ENCODE results near the gene MMP17. TPM values are rescaled to one million over a fixed set of nuclear protein-coding genes. Genes with fewer than 3 reads are reported as not detected.

The MMP17 gene
- polyA plus RNA-seq, 1 of the 3 experiments (the other 2 are of a cell fraction) = 14.0 TPM

- ChIA-PET CTCF (interaction anchor here (1.2 to 2.8 kb wide), 3 partner anchors 10 to 67 kb away, joined by 3 to 15 read pairs (median 6); no protein-coding TSS in a partner anchor), POLR2A (no interaction called here)
- Histone ChIP-seq H3K9me2 (no peaks in the 10 kb centered on the region), H3F3A (replicated peaks; ENCODE audit: insufficient read depth) (no peaks in the 10 kb centered on the region), H4K20me1 (ENCODE audit: insufficient read depth) (no peaks in the 10 kb centered on the region), H3K36me3 (replicated peaks in 1 of 2; ENCODE audit: control insufficient read depth in 1 of 2, insufficient read depth in 2 of 2, low read length in 1 of 2) (no peaks in the 10 kb centered on the region), H3K4me3 (ENCODE audit: low read depth in 2 of 2, low read length in 1 of 2) (no peak overlapping the region), H3K79me2 (ENCODE audit: insufficient read depth) (no peaks in the 10 kb centered on the region), H3K27me3 (ENCODE audit: insufficient read depth) (no peaks in the 10 kb centered on the region), H3K4me1 (ENCODE audit: control insufficient read depth in 1 of 2, insufficient read depth in 2 of 2, low read depth in 1 of 2, low read length in 1 of 2) (no peaks in the 10 kb centered on the region), H3K9me3 (no peaks in the 10 kb centered on the region), H3K4me2 (no peak overlapping the region), H2AFZ (ENCODE audit: low read depth) (no peak overlapping the region), H3K27ac (ENCODE audit: low read depth in 2 of 2, low read length in 1 of 2) (no peak overlapping the region), H3K9ac (no peak overlapping the region)
- no peak for TF ChIP-seq MEF2A (IDR thresholded peaks at IDR 0.05; ENCODE audit: borderline replicate concordance, low read depth)
- no peak for TF ChIP-seq GABPA (IDR thresholded peaks at IDR 0.05; ENCODE audit: low read depth)
- no peak for TF ChIP-seq SIN3A (IDR thresholded peaks at IDR 0.05; ENCODE audit: borderline replicate concordance, low read depth, low read length)
- 75% methylated on average over 5 of the region's 29 CpGs for WGBS (ENCODE audit: low lambda C conversion rate)
- no peak for DNase-seq
These were observed 16.9 kb downstream of the MMP17 start for GRCh38 chr12:131845121-131845520.

- TF ChIP-seq POLR2AphosphoS5 (IDR thresholded peaks at IDR 0.05; ENCODE audit: low read depth, low read length) (no peak), RAD21 (IDR thresholded peaks at IDR 0.05; ENCODE audit: low read length) (no peak), TAF1 (IDR thresholded peaks at IDR 0.05; ENCODE audit: borderline replicate concordance, low read depth, low read length) (no peak), USF2 (IDR thresholded peaks at IDR 0.05; ENCODE audit: borderline replicate concordance, low read depth, low read length) (no peak), RCOR1 (IDR thresholded peaks at IDR 0.05; ENCODE audit: low read length) (no peak), EP300 (IDR thresholded peaks at IDR 0.05; ENCODE audit: borderline replicate concordance in 1 of 2, low read depth in 1 of 2, low read length in 1 of 2) (no peak), YY1 (IDR thresholded peaks at IDR 0.05; ENCODE audit: low read depth) (no peak), CHD2 (IDR thresholded peaks at IDR 0.05; ENCODE audit: low read length, partially characterized antibody) (no peak), CTCF (IDR thresholded peaks at IDR 0.05) (no peak), RXRA (IDR thresholded peaks at IDR 0.05; ENCODE audit: borderline replicate concordance, low read depth) (no peak), RFX5 (IDR thresholded peaks at IDR 0.05; ENCODE audit: low read length) (no peak), MEF2A (IDR thresholded peaks at IDR 0.05; ENCODE audit: borderline replicate concordance, low read depth) (no peak), NRF1 (IDR thresholded peaks at IDR 0.05; ENCODE audit: low read depth, low read length) (no peak), GATA2 (CRISPR knock-in tag; IDR thresholded peaks at IDR 0.05) (no peak), SMC3 (IDR thresholded peaks at IDR 0.05; ENCODE audit: low read depth, low read length) (no peak), EZH2phosphoT487 (IDR thresholded peaks at IDR 0.05; ENCODE audit: borderline replicate concordance, low read depth) (no peak), ZBTB33 (IDR thresholded peaks at IDR 0.05; ENCODE audit: borderline replicate concordance, low read depth) (no peak), MXI1 (IDR thresholded peaks at IDR 0.05; ENCODE audit: low read depth, low read length) (no peak)
- no peak for DNase-seq
- POLR2A ChIA-PET = no interaction called here
- no peaks in the 10 kb centered on the region for H3K9me2 ChIP-seq
- CTCF ChIA-PET = no interaction called here
- H3K27me3 ChIP-seq (ENCODE audit: insufficient read depth) = no peaks in the 10 kb centered on the region
- H3K9ac ChIP-seq = no peak overlapping the region
- H4K20me1 ChIP-seq (ENCODE audit: insufficient read depth) = no peaks in the 10 kb centered on the region
- no peak overlapping the region for H3K4me3 ChIP-seq (ENCODE audit: low read depth in 2 of 2, low read length in 1 of 2)
- no peaks in the 10 kb centered on the region for H3K36me3 ChIP-seq (replicated peaks in 1 of 2; ENCODE audit: control insufficient read depth in 1 of 2, insufficient read depth in 2 of 2, low read length in 1 of 2)
- no peaks in the 10 kb centered on the region for H3K79me2 ChIP-seq (ENCODE audit: insufficient read depth)
- no peak overlapping the region for H2AFZ ChIP-seq (ENCODE audit: low read depth)
- no peaks in the 10 kb centered on the region for H3F3A ChIP-seq (replicated peaks; ENCODE audit: insufficient read depth)
- no peak overlapping the region for H3K27ac ChIP-seq (ENCODE audit: low read depth in 2 of 2, low read length in 1 of 2)
- H3K4me1 ChIP-seq (ENCODE audit: control insufficient read depth in 1 of 2, insufficient read depth in 2 of 2, low read depth in 1 of 2, low read length in 1 of 2) = peaks cover 0 to 2% of the 10 kb centered on the region in 2 experiments; a peak in 1 of 4 replicates
- H3K9me3 ChIP-seq = no peaks in the 10 kb centered on the region
- WGBS (ENCODE audit: low lambda C conversion rate) = 100% methylated on average over 5 of the region's 10 CpGs
- no peak overlapping the region for H3K4me2 ChIP-seq
These were observed 19.3 kb downstream of the MMP17 start for GRCh38 chr12:131847456-131847855.
